WERI-Rb-1 (cell line): ENCODE results near the gene ECPAS.
"Not testable (repeated sequence)": the region's sequence is repeated elsewhere in the genome, so short reads cannot be mapped to it uniquely, and the experiment has no call there.

Source experiments
- DNase-seq: peaks from one replicate; pipeline ENCODE4 v3.0.0-alpha.2; 2020
- H3K27ac ChIP-seq: fragments of 250-450 bp; sonication (Bioruptor Pico); 2 replicates; pipeline ENCODE4 v1.5.1; 2020; ENCODE audit warnings: mild to moderate bottlenecking, moderate library complexity
- H3K27me3 ChIP-seq: fragments of 250-450 bp; sonication (Bioruptor Pico); 2 replicates; pipeline ENCODE4 v1.5.1; 2021; ENCODE audit warnings: mild to moderate bottlenecking, low read depth, moderate library complexity; ENCODE audit not compliant: insufficient read depth, severe bottlenecking
- H3K36me3 ChIP-seq: fragments of 250-450 bp; sonication (Bioruptor Pico); 2 replicates; pipeline ENCODE4 v1.5.1; 2020; ENCODE audit warnings: mild to moderate bottlenecking, moderate library complexity
- H3K4me3 ChIP-seq: 2 replicates; pipeline ENCODE4 v1.5.1; 2011; ENCODE audit warnings: low read depth, mild to moderate bottlenecking, control low read depth, low read length
- H3K9me3 ChIP-seq: fragments of 250-450 bp; sonication (Bioruptor Pico); 2 replicates; pipeline ENCODE4 v1.5.1; 2021; ENCODE audit warnings: mild to moderate bottlenecking, moderate library complexity; ENCODE audit not compliant: severe bottlenecking
- TF ChIP-seq, protein P1 (sequence below): IDR thresholded peaks from 2 replicates; pipeline ENCODE4 v1.5.1; 2011; ENCODE audit warnings: low read depth, mild to moderate bottlenecking, control low read depth, inconsistent platforms, low read length

ECPAS gene

DNA sequence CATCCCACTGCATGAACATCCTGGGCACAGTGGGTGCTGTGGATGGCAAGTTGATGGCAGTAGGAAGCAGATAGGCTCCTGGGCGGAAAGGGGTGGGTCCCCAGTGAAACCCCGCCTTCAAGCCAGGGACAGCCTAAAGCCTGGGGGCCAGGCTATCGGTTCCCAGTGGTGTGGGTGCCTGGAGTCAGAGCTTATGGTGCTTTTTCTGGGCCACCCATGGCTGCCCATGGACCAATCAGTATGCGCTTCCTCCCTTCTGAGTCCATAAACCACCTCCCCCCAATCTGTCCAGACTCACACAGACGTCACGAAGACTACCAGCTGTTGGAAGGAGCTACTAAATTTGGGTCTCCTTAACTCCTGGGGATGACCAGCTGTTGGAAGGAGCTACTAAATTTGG is 17.5 kb upstream of the ECPAS start:
- H3K36me3 ChIP-seq = no peaks in the 10 kb centered on the region
- TF ChIP-seq, protein P1, sequence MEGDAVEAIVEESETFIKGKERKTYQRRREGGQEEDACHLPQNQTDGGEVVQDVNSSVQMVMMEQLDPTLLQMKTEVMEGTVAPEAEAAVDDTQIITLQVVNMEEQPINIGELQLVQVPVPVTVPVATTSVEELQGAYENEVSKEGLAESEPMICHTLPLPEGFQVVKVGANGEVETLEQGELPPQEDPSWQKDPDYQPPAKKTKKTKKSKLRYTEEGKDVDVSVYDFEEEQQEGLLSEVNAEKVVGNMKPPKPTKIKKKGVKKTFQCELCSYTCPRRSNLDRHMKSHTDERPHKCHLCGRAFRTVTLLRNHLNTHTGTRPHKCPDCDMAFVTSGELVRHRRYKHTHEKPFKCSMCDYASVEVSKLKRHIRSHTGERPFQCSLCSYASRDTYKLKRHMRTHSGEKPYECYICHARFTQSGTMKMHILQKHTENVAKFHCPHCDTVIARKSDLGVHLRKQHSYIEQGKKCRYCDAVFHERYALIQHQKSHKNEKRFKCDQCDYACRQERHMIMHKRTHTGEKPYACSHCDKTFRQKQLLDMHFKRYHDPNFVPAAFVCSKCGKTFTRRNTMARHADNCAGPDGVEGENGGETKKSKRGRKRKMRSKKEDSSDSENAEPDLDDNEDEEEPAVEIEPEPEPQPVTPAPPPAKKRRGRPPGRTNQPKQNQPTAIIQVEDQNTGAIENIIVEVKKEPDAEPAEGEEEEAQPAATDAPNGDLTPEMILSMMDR = no peak
- H3K27ac ChIP-seq = no peak overlapping the region
- DNase-seq = no peak
- H3K9me3 ChIP-seq = no peaks in the 10 kb centered on the region
- H3K4me3 ChIP-seq = no peak overlapping the region
- H3K27me3 ChIP-seq = no peaks in the 10 kb centered on the region

DNA sequence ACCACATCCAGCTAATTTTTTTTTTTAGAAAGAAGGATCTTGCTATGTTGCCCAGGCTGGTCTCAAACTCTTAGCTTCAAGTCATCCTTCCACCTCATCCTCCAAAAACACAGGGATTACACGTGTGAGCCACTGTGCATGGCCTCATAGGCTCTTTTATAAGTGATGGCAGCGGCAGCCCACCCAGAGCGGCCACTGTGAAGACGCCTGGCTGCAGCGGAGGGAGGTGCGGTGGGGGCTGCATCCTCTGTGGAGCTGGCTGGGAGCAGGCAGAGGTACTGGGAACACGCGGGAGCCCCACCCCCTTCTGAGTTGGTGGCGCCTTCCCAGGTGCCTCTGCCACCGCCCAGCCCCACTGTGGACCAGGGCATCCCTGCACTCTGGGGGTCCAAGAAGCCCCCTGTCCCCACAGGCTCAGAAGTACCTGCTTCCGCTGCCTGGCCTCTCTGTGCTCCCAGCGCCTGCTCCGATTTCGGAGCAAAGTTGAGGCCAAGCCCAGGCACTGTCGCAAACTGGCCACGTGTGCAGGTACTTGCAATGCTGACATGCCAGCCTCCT is 16.9 kb upstream of the ECPAS start:
- H3K27ac ChIP-seq = no peak overlapping the region
- H3K4me3 ChIP-seq = no peak overlapping the region
- H3K36me3 ChIP-seq = no peaks in the 10 kb centered on the region
- TF ChIP-seq, protein P1 = no peak
- no peaks in the 10 kb centered on the region for H3K27me3 ChIP-seq
- no peak for DNase-seq
- H3K9me3 ChIP-seq = no peaks in the 10 kb centered on the region

- not testable (repeated sequence) for DNase-seq, H3K4me3 ChIP-seq, H3K9me3 ChIP-seq, H3K36me3 ChIP-seq, H3K27ac ChIP-seq, H3K27me3 ChIP-seq
Measured at GRCh38 chr9:111497196-111497595, 13.0 kb upstream of the ECPAS start.

GRCh38 chr9:111484572-111484894 is 350 bp upstream of the ECPAS start:
- Histone ChIP-seq H3K27me3 (no peaks in the 10 kb centered on the region), H3K36me3 (no peaks in the 10 kb centered on the region), H3K27ac (peak overlapping the region; percentile 94), H3K4me3 (peak overlapping the region; percentile 90), H3K9me3 (no peaks in the 10 kb centered on the region)
- no peak for DNase-seq
- TF ChIP-seq, protein P1 = no peak

DNA sequence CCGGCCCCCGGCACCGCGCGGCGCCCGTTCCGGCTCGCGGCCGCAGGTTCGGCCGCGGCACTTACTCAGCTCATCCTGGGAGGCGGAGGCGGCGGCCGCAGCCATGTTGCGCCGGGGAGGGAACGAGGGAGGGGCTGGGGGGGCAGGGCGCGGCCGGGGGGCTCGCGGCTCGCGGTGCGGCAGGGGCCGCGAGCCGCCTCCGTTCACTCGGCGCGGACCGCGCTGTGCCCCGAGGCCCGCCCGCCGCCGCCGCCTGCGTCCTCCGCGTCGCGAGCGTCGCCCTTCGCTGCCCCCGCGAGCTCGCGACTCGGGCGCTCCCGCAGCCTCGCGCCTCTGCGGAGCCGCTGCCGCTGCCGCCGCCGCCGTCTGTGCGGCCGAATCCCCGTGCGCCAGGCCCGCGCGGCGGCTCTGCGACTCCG is 735 bp downstream of the ECPAS start:
- Histone ChIP-seq H3K4me3 (peak overlapping the region; percentile 90), H3K9me3 (no peaks in the 10 kb centered on the region), H3K27ac (peak overlapping the region; percentile 94), H3K27me3 (no peaks in the 10 kb centered on the region), H3K36me3 (no peaks in the 10 kb centered on the region)
- peak; percentile 68 for DNase-seq
- TF ChIP-seq, protein P1 = no peak

GRCh38 chr9:111482694-111483438 is 1.3 kb downstream of the ECPAS start:
- Histone ChIP-seq H3K36me3 (no peaks in the 10 kb centered on the region), H3K27ac (peak overlapping the region; percentile 94), H3K27me3 (no peaks in the 10 kb centered on the region), H3K4me3 (peak overlapping the region; percentile 90), H3K9me3 (no peaks in the 10 kb centered on the region)
- TF ChIP-seq, protein P1 = no peak
- DNase-seq = peak; percentile 79
